H1 (cell line): ENCODE results near the gene AHRR. TPM values are rescaled to one million over a fixed set of nuclear protein-coding genes. Genes with fewer than 3 reads are reported as not detected.

Experiments used
- CEBPB ChIP-seq: IDR thresholded peaks from 2 replicates; pipeline ENCODE4 v1.6.1; 2012; ENCODE audit warnings: low read depth, low read length
- KDM1A ChIP-seq: fragments of 200-600, 300-600 bp; sonication (generic); IDR thresholded peaks from 2 replicates; pipeline ENCODE4 v1.7.1; 2016; ENCODE audit warnings: mild to moderate bottlenecking, low read length, borderline replicate concordance
- SIN3A ChIP-seq, 2 experiments: IDR thresholded peaks in 1 of 2; conservative IDR thresholded peaks in 1 of 2; 2 replicates each; pipeline ENCODE4 v1.6.1; 2011 to 2012; ENCODE audit warnings: low read length in 2 of 2, improper control_type of control experiment in 1 of 2, low read depth in 1 of 2, mild to moderate bottlenecking in 1 of 2
- TAF1 ChIP-seq: IDR thresholded peaks from 2 replicates; pipeline ENCODE4 v1.6.1; 2011; ENCODE audit warnings: mild to moderate bottlenecking, low read depth, low read length
- polyA plus RNA-seq, 7 experiments: library from polyadenylated mRNA; depleted of rRNA in 3 of 7; stranded (reverse) in 5 of 7; unstranded in 2 of 7; fragments of >200 nt in 5 of 7; fragments of 200-250 nt in 2 of 7; gene quantifications; 1 replicate in 5 of 7; 2 replicates in 1 of 7; 4 replicates in 1 of 7; pipeline versions ENCODE4 v1.2.1 to v1.2.3, GENCODE V29; 2011 to 2013; ENCODE audit warnings: missing spikeins in 2 of 7, mixed read lengths in 2 of 7
- total RNA-seq: library from RNA; stranded (reverse); fragmentation: NEBNext Ultra II Directional; extraction: Animal tissue kit (Norgen Biotek cat#: 25700); gene quantifications from 2 replicates; pipeline ENCODE4 v1.2.1, GENCODE V29; 2021
- TF ChIP-seq, protein P1 (sequence below), 3 experiments: IDR thresholded peaks; 1 replicate in 2 of 3; 2 replicates in 1 of 3; pipeline versions ENCODE4 v1.5.1 to v1.6.1; 2011; ENCODE audit warnings: low read length in 3 of 3, mild to moderate bottlenecking in 3 of 3, inconsistent platforms in 2 of 3, low read depth in 1 of 3, moderate library complexity in 1 of 3; ENCODE audit not compliant: insufficient read depth in 1 of 3; ENCODE audit errors: control extremely low read depth in 1 of 3

The AHRR gene
- total and polyA plus RNA-seq, 2 of the 8 experiments (the other 6 are each of a cell fraction or from before 2014, with no cell fraction given), result 0.41 to 0.80 TPM

DNA sequence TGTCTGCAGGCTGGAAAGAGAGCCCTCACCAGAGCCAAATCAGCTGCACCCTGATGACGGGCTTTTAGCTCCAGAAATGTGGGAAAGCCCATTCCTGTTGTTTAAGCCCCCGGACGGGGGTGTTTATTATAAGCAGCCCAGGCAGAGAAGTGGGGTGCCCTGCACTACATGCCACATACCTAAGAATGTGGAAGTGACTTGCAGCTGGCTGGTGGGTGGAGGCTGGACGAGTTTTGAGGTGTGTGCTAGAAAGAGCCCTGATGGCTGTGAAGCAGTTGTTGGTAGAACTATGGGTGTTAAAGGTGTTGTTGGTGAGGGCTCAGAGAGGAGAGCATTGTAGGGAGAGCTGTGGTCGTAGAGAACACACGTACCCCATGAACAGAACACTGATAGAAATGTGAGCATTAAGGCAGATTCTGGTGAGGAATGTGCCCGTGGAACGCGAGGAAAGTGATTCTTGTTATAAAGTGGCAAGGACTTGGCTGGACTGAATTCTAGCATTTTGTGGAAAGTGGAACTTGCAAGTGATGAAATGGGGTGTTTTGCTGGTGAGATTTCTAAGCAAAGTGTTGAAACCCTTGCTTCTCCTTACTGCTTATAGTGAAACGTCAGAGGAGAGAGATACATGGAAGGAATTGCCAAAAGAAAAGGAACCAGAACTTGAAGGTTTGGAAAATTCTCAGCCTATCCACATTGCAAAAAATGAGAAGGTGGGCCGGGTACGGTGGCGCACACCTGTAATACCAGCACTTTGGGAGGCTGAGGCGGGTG, 38.9 kb downstream of the AHRR start (continued):
- TF ChIP-seq CEBPB (no peak), TAF1 (no peak), KDM1A (no peak), SIN3A (conservative IDR thresholded peaks at IDR 0.05 in 1 of 2, IDR thresholded peaks at IDR 0.05 in 1 of 2; ENCODE audit: low read depth in 1 of 2, low read length in 2 of 2) (no peak)
- TF ChIP-seq, protein P1, sequence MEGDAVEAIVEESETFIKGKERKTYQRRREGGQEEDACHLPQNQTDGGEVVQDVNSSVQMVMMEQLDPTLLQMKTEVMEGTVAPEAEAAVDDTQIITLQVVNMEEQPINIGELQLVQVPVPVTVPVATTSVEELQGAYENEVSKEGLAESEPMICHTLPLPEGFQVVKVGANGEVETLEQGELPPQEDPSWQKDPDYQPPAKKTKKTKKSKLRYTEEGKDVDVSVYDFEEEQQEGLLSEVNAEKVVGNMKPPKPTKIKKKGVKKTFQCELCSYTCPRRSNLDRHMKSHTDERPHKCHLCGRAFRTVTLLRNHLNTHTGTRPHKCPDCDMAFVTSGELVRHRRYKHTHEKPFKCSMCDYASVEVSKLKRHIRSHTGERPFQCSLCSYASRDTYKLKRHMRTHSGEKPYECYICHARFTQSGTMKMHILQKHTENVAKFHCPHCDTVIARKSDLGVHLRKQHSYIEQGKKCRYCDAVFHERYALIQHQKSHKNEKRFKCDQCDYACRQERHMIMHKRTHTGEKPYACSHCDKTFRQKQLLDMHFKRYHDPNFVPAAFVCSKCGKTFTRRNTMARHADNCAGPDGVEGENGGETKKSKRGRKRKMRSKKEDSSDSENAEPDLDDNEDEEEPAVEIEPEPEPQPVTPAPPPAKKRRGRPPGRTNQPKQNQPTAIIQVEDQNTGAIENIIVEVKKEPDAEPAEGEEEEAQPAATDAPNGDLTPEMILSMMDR (IDR thresholded peaks at IDR 0.05; ENCODE audit: control extremely low read depth in 1 of 3, insufficient read depth in 1 of 3, low read depth in 1 of 3, low read length in 3 of 3), result no peak
- TF ChIP-seq, all 59 proteins: peak for 0
